PFSK-1 (cell line): ENCODE measurements around the gene CYTIP.

Source experiments
- FOXP2 ChIP-seq: optimal IDR thresholded peaks from 2 replicates; pipeline ENCODE3; 2011; ENCODE audit warnings: borderline replicate concordance, control low read depth, inconsistent platforms; ENCODE audit not compliant: insufficient read depth; ENCODE audit errors: extremely low read length, extremely low read depth
- POLR2AphosphoS5 ChIP-seq: IDR thresholded peaks from 2 replicates; pipeline ENCODE4 v1.6.1; 2012; ENCODE audit warnings: low read depth, mild to moderate bottlenecking, control low read depth, low read length, moderate library complexity
- REST ChIP-seq, 2 experiments: IDR thresholded peaks; 2 replicates each; pipeline versions ENCODE4 v1.6.1 to v1.8.0; 2011 to 2012; ENCODE audit warnings: low read depth in 2 of 2, low read length in 2 of 2, control low read depth in 1 of 2, inconsistent platforms in 1 of 2, mild to moderate bottlenecking in 1 of 2, moderate library complexity in 1 of 2; ENCODE audit not compliant: insufficient read depth in 1 of 2
- SIN3A ChIP-seq: IDR thresholded peaks from 2 replicates; pipeline ENCODE4 v1.6.1; 2012; ENCODE audit warnings: mild to moderate bottlenecking, low read length, moderate library complexity, borderline replicate concordance; ENCODE audit not compliant: insufficient read depth
- TAF1 ChIP-seq: IDR thresholded peaks from 2 replicates; pipeline ENCODE4 v1.6.1; 2012; ENCODE audit warnings: low read length, control low read depth, borderline replicate concordance; ENCODE audit not compliant: insufficient read depth

GRCh38 chr2:157388827-157389226, 55.1 kb downstream of the CYTIP start:
- TF ChIP-seq POLR2AphosphoS5 (no peak), SIN3A (no peak), TAF1 (no peak), REST (IDR thresholded peaks at IDR 0.05; ENCODE audit: insufficient read depth in 1 of 2, low read depth in 2 of 2, low read length in 2 of 2) (no peak), FOXP2 (no peak)
